ENCODE results near the gene CFAP46. TPM values are rescaled to one million over a fixed set of nuclear protein-coding genes. Genes with fewer than 3 reads are reported as not detected.

CFAP46 gene
- total RNA-seq, 1 donor from 2014 or later = 5.2 TPM

GRCh38 chr10:132839061-132839460, 103.3 kb downstream of the CFAP46 start:
- no peak overlapping the region for H3K4me3 Mint-ChIP-seq (ENCODE audit: unreplicated experiment)
- no peak for TF ChIP-seq CTCF (IDR thresholded peaks at IDR 0.05; ENCODE audit: partially characterized antibody, unreplicated experiment)
- H3K9me3 Mint-ChIP-seq (ENCODE audit: unreplicated experiment) = peaks cover 14% of the 10 kb centered on the region
- peaks cover 10% of the 10 kb centered on the region for H3K36me3 Mint-ChIP-seq (ENCODE audit: unreplicated experiment)
- no peak overlapping the region for H3K27ac Mint-ChIP-seq (ENCODE audit: unreplicated experiment)
- peaks cover 4% of the 10 kb centered on the region for H3K4me1 Mint-ChIP-seq (ENCODE audit: low read depth, unreplicated experiment)
- H3K27me3 Mint-ChIP-seq (ENCODE audit: unreplicated experiment) = peaks cover 5% of the 10 kb centered on the region
- no peak for DNase-seq

- Mint-ChIP-seq H3K27me3 (ENCODE audit: unreplicated experiment) (peaks cover 5% of the 10 kb centered on the region), H3K36me3 (ENCODE audit: unreplicated experiment) (peaks cover 10% of the 10 kb centered on the region), H3K4me3 (ENCODE audit: unreplicated experiment) (no peak overlapping the region), H3K9me3 (ENCODE audit: unreplicated experiment) (peaks cover 14% of the 10 kb centered on the region), H3K27ac (ENCODE audit: unreplicated experiment) (no peak overlapping the region), H3K4me1 (ENCODE audit: low read depth, unreplicated experiment) (peaks cover 4% of the 10 kb centered on the region)
- TF ChIP-seq CTCF (IDR thresholded peaks at IDR 0.05; ENCODE audit: partially characterized antibody, unreplicated experiment) = no peak
- DNase-seq = no peak
These were observed 103.9 kb downstream of the CFAP46 start for GRCh38 chr10:132838346-132838970.

GRCh38 chr10:132837905-132838304, 104.5 kb downstream of the CFAP46 start:
- H3K27ac Mint-ChIP-seq (ENCODE audit: unreplicated experiment) = no peak overlapping the region
- H3K36me3 Mint-ChIP-seq (ENCODE audit: unreplicated experiment) = peaks cover 10% of the 10 kb centered on the region
- DNase-seq = no peak
- H3K4me1 Mint-ChIP-seq (ENCODE audit: low read depth, unreplicated experiment) = peaks cover 4% of the 10 kb centered on the region
- TF ChIP-seq CTCF (IDR thresholded peaks at IDR 0.05; ENCODE audit: partially characterized antibody, unreplicated experiment) = no peak
- no peak overlapping the region for H3K4me3 Mint-ChIP-seq (ENCODE audit: unreplicated experiment)
- peaks cover 6% of the 10 kb centered on the region for H3K27me3 Mint-ChIP-seq (ENCODE audit: unreplicated experiment)
- peaks cover 14% of the 10 kb centered on the region for H3K9me3 Mint-ChIP-seq (ENCODE audit: unreplicated experiment)

- H3K36me3 Mint-ChIP-seq (ENCODE audit: unreplicated experiment) = peaks cover 2% of the 10 kb centered on the region
- peaks cover 4% of the 10 kb centered on the region for H3K4me1 Mint-ChIP-seq (ENCODE audit: low read depth, unreplicated experiment)
- H3K9me3 Mint-ChIP-seq (ENCODE audit: unreplicated experiment) = peaks cover 8% of the 10 kb centered on the region
- H3K27me3 Mint-ChIP-seq (ENCODE audit: unreplicated experiment) = peaks cover 6% of the 10 kb centered on the region
- H3K27ac Mint-ChIP-seq (ENCODE audit: unreplicated experiment) = no peak overlapping the region
- peak; percentile 99 for TF ChIP-seq CTCF (IDR thresholded peaks at IDR 0.05; ENCODE audit: partially characterized antibody, unreplicated experiment)
- no peak overlapping the region for H3K4me3 Mint-ChIP-seq (ENCODE audit: unreplicated experiment)
- peak; percentile 62 for DNase-seq
These were observed 105.4 kb downstream of the CFAP46 start for GRCh38 chr10:132836832-132837540.

GRCh38 chr10:132836248-132836831, 106.0 kb downstream of the CFAP46 start:
- Mint-ChIP-seq H3K4me1 (ENCODE audit: low read depth, unreplicated experiment) (peaks cover 4% of the 10 kb centered on the region), H3K4me3 (ENCODE audit: unreplicated experiment) (no peak overlapping the region), H3K9me3 (ENCODE audit: unreplicated experiment) (peaks cover 7% of the 10 kb centered on the region), H3K27ac (ENCODE audit: unreplicated experiment) (no peak overlapping the region), H3K36me3 (ENCODE audit: unreplicated experiment) (no peaks in the 10 kb centered on the region), H3K27me3 (ENCODE audit: unreplicated experiment) (peaks cover 6% of the 10 kb centered on the region)
- DNase-seq = no peak
- TF ChIP-seq CTCF (IDR thresholded peaks at IDR 0.05; ENCODE audit: partially characterized antibody, unreplicated experiment) = no peak

All from glutamatergic neuron (in vitro differentiated cells).